HG03378 (cell line): ENCODE data around the gene SLCO2B1.
A peak's percentile ranks its signal among the peaks of the same experiment; 100 is the strongest.

Experiments used
- ATAC-seq: cut with Tn5 transposase; IDR thresholded peaks from one replicate; pipeline ENCODE4 v1.9.1; 2021; ENCODE audit warnings: mild to moderate bottlenecking, moderate library complexity; ENCODE audit not compliant: unreplicated experiment

SLCO2B1 gene

GRCh38 chr11:75214843-75215242, 63.9 kb downstream of the SLCO2B1 start:
- ATAC-seq: no peak

GRCh38 chr11:75219869-75220268, 69.0 kb downstream of the SLCO2B1 start:
- no peak for ATAC-seq

- ATAC-seq: no peak
Observed at GRCh38 chr11:75223954-75224643, 73.2 kb downstream of the SLCO2B1 start.

- no peak for ATAC-seq
Observed at GRCh38 chr11:75225794-75226193, 74.9 kb downstream of the SLCO2B1 start.

- ATAC-seq: no peak
Observed at GRCh38 chr11:75229466-75229865, 78.6 kb downstream of the SLCO2B1 start.

- ATAC-seq: no peak
Observed at GRCh38 chr11:75230621-75231020, 79.7 kb downstream of the SLCO2B1 start.

GRCh38 chr11:75233754-75234172, 82.9 kb downstream of the SLCO2B1 start:
- ATAC-seq: no peak

GRCh38 chr11:75236062-75236461, 85.2 kb downstream of the SLCO2B1 start:
- no peak for ATAC-seq

- no peak for ATAC-seq
Observed at GRCh38 chr11:75237050-75237449, 86.1 kb downstream of the SLCO2B1 start.

GRCh38 chr11:75238595-75239440, 87.9 kb downstream of the SLCO2B1 start:
- ATAC-seq: no peak

GRCh38 chr11:75239531-75240290, 88.8 kb downstream of the SLCO2B1 start:
- no peak for ATAC-seq

GRCh38 chr11:75240311-75241035, 89.6 kb downstream of the SLCO2B1 start, which contains the start of gene TPBGL:
Gene TPBGL (plus strand): TSS chr11:75240774. CDS start chr11:75241050, 276 bp downstream.
- no peak for ATAC-seq

- ATAC-seq: peak; percentile 58
Observed at GRCh38 chr11:75241036-75241905, 90.4 kb downstream of the SLCO2B1 start.

- ATAC-seq: no peak
Observed at GRCh38 chr11:75241906-75242644, 91.2 kb downstream of the SLCO2B1 start.

GRCh38 chr11:75242722-75243600, 92.1 kb downstream of the SLCO2B1 start:
- no peak for ATAC-seq

- ATAC-seq: no peak
Observed at GRCh38 chr11:75244052-75244814, 93.3 kb downstream of the SLCO2B1 start.

- no peak for ATAC-seq
Observed at GRCh38 chr11:75245356-75246005, 94.6 kb downstream of the SLCO2B1 start.
